Inflammatory macrophage (primary cell): ENCODE data around the gene S1PR4.
"Not testable (repeated sequence)": the region's sequence is repeated elsewhere in the genome, so short reads cannot be mapped to it uniquely, and the experiment has no call there.

Experiments used
- DNase-seq, 2 donors: peaks; one replicate each; pipeline ENCODE4 v3.0.0-alpha.2; 2020 to 2022

S1PR4 gene

DNA sequence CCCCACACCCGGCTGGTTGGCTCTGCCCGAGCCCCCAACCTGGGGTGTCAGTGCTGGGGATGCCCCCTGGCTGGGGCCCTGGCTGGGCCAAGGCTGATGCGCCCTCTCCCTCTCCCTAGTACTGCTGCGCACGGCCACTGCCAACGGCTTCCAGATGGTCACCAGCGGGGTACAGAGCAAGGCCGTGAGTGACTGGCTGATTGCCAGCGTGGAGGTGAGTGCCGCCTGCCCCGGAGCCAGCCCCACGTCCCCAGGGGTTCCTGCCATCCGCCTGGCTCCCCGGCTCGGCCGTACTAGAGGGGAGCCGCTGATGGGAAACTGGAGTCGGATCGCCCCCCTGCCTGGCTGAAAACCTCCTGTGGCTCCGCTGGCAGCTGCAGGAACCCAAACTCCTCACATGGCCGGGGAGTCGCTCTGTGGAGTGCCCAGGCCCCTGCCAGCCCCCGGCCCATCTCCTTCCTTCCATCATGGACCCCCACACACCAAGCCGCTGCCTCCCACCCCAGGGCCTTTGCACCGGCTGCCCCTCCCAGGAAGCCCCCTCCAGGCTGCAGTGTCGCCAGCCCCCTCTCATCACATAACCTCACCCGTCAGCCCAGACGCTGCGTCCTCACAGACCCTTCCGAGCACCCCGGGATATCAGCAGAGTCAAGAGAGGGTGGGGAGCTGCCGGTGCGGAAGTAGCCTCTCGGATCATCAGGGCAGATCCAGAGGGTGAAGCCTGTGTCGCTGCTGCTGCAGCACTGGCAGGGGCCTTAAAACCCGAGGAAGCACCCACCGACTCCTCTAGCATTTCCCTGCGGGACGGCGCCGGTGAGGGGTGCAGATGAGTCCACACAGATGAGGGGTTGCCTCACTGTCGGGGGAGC lies 17.7 kb downstream of the S1PR4 start:
- DNase-seq: no peak

DNA sequence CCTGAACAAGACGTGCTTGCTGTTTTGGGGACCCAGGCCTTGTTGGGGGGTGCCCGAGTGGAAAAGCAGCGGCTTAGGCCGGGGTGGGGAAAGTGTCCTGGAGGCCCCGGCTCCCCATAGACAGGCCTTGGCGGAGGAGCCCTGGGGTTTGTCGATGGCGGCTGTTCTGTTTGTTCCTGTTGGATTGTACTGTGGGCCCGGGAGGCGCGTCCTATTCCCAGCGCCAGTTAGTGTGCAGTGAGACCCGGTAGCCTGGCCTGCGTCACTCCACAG lies 18.3 kb downstream of the S1PR4 start:
- DNase-seq: no peak

DNA sequence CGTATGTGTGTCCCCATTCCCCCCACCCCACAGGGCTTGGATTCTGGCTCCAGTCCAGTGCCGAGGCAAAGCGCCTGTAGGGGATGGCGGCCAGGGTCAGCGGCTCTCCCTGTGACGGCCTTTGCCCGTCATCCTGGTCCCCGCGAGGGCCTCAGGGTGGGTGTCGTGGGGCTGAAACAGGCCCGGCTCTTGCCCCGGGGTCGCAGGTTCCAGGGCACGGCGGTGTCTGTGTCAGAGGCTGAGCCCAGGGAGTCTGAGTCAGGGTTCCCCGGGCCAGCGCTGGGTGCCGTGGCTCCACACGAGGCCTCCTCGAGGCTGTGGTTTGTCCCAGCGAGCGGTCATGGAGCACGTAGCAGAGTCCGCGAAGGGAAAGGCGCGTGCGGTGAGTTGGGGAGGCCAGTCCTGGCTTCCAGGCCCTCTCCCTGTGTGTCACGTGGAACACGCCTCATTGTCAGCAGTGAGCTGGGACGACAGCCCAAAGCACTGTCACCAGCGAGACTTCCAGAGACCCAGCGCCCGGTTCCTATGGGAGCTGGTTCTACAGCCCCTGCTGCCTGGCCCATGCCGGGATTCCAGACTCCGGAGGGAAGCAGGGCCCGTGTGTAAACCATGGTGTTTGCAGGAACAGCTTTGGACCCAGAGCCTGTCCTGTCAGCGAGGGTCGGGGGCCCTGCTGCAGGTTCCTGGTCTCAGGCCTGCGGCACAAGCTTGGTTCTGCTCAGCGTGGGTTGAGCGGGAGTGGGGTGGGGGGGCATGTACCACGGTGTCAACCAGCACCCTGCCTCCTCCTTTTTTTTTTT lies 20.5 kb downstream of the S1PR4 start:
- DNase-seq: no peak

DNA sequence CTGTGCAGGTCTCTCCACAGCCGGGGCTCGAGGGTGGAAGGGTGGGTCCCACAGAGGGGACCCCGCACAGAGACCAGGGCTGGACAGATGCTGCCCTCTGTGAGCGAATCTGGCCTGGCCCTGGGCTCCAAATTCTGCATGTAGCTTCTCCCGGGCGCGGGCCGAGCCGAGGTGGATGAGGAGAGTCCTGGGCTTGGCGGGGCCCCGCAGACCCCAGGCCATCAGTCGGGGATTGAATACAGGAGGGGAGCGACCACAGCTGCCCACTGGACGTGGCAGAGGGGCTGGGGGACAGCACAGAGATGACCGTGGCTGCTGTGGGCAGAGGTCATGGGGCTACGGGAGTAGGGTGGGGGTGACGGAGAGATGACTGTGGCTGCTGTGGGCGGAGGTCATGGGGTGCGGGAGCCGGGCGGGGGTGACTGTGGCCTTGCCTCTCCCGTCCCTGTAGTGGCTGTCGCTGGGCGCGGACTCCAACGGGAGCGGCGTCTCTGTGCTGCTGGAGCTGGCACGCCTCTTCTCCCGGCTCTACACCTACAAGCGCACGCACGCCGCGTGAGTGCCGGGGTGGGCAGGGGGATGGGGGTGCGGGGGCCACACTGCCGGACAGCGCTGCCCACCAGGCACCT lies 22.6 kb downstream of the S1PR4 start:
- peak in 1 of 2 donors; percentile 63 for DNase-seq

DNA sequence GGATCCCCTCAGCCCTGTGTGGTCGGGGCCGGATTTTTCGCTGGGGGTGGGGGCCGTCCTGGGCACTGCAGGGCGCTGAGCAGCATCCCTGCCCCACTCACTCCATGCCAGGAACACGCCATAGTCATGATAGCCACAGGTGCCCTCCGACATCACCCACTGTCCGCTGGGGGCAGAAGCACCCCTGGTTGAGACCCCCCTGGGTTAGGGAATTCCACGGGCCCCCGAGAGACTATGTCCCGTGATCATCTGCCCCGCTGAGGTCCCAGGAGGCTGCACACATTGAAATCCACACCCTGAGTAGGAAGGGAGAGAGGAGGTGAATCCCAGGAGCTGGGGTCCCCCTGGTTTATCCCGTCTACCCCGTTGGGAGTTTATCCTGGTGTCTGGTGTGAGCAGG lies 23.3 kb downstream of the S1PR4 start:
- no peak for DNase-seq

DNA sequence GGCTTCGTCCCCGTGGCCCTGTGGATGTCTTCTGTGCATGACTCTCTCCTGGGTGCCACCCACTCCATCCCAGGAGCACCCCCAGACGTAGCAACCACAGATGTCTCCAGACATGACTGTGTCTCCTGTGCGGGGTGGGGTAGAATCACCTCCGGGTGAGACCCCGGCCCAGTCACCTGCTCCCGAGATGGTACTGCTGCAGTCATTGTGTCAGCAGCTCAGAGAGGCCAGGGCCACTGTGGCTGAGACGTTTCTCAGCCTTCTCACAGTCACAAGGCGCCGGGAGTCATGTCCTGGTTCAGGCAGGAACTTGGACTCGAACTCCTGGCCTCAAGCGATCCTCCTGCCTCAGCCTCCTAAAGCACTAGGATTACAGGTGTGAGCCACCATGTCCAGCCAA lies 23.8 kb downstream of the S1PR4 start:
- DNase-seq: no peak

DNA sequence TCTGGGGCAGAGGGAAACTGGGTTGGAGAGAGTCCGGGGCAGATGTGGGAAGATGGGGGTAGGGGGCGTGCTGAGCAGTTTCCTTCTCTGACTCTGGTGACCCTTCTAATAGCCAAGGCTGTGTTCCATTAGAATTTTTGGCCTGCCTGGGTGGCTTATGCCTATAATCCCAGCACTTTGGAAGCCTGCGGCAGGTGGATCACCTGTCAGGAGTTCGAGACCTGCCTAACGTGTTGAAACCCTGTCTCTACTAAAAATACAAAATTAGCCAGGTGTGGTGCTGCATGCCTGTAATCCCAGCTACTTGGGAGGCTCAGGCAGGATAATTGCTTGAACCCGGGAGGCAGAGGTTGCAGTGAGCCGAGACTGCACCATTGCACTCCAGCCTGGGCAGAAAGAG lies 24.3 kb downstream of the S1PR4 start:
- not testable (repeated sequence) for DNase-seq

DNA sequence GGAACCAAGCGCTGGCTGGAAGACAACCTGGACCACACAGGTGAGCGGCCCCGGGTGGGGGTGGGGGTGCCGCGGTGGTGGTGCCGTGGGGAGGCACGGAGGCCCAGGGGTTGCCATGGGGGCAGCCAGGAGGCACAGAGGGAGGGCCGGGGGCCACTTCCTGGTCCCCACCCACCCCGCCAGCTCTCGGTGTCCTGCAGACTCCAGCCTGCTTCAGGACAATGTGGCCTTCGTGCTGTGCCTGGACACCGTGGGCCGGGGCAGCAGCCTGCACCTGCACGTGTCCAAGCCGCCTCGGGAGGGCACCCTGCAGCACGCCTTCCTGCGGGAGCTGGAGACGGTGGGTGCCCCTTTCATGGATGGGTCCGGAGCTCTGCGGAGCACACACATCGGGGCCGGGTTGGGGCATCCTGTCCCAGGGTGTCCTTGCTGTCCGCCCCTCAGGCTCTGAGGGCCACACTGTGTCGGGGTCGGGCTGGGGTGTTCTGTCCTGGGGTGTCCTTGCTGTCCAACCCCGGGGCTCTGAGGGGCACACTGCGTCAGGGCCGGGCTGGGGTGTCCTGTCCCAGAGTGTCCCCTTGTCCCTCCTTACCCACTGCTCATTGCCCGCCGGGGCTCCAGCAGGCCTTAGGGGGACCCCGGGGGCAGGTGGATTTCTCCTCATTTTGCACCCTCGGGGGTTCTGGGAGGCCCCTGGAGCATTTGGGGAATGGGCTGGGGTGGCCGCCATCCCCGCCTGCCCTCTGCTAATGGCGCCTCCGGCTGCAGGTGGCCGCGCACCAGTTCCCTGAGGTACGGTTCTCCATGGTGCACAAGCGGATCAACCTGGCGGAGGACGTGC lies 25.5 kb downstream of the S1PR4 start:
- no peak for DNase-seq

DNA sequence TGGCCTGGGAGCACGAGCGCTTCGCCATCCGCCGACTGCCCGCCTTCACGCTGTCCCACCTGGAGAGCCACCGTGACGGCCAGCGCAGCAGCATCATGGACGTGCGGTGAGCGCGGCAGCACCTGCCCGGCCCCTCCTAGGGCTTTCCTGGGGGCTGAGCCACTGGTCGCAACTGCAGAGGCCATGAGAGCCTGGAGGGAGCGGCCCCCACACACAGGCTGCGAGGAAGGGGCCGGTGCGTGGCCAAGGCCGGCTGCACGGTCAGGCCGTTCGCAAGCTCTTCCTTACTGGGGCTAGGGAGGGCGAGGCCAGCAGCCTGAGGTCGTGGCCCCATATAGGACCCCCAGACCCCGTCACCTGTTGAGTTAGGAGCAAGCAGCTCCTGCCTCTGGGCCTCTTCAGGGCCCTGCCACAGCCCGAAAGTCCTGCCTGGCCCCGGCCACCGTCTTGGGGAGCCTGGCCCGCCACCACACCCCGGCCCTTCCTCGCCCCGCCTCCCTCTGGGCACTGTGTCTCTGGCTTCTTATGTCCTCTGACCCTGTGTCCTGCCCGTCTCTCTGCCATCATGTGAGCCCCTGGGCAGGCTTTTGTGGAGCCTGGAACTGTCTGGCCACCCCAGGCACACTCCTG lies 26.2 kb downstream of the S1PR4 start:
- DNase-seq: no peak

DNA sequence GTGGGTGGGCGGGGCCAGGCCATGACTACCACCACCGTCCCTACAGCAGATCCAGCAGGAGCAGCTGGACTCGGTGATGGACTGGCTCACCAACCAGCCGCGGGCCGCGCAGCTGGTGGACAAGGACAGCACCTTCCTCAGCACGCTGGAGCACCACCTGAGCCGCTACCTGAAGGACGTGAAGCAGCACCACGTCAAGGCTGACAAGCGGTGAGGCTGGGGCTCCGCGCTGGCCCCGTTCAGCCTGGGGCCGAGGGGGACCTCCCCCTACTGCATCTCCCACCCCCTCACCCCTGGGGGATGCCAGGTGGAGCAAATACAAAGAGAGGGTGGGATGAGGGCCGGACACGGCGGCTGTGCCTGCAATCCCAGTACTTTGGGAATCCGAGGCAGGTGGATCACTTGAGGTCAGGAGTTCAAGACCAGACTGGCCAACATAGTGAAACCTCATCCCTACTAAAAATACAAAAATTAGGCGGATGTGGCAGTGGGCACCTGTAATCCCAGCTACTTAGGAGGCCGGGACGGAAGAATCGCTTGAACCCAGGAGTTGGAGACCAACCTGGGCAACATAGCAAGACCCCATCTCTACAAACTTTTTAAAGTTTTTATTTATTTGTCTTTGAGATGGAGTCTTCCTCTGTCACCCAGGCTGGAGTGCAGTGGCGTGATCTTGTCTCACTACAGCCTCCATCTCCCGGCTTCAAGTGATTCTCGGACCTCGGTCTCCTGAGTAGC lies 27.8 kb downstream of the S1PR4 start:
- DNase-seq: no peak

DNA sequence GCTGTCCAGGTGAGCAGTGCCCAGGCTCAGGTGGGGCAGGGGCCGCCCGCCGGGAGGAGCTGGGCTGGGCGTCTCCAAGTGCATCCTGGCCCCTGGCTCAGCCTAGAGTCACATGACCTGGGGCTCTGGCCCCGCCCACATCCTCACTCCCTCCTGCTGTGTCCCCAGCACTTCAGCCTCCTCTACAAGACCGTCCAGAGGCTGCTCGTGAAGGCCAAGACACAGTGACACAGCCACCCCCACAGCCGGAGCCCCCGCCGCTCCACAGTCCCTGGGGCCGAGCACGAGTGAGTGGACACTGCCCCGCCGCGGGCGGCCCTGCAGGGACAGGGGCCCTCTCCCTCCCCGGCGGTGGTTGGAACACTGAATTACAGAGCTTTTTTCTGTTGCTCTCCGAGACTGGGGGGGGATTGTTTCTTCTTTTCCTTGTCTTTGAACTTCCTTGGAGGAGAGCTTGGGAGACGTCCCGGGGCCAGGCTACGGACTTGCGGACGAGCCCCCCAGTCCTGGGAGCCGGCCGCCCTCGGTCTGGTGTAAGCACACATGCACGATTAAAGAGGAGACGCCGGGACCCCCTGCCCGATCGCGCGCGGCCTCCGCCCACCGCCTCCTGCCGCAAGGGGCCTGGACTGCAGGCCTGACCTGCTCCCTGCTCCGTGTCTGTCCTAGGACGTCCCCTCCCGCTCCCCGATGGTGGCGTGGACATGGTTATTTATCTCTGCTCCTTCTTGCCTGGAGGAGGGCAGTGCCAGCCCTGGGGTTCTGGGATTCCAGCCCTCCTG lies 29.1 kb downstream of the S1PR4 start:
- DNase-seq: no peak

DNA sequence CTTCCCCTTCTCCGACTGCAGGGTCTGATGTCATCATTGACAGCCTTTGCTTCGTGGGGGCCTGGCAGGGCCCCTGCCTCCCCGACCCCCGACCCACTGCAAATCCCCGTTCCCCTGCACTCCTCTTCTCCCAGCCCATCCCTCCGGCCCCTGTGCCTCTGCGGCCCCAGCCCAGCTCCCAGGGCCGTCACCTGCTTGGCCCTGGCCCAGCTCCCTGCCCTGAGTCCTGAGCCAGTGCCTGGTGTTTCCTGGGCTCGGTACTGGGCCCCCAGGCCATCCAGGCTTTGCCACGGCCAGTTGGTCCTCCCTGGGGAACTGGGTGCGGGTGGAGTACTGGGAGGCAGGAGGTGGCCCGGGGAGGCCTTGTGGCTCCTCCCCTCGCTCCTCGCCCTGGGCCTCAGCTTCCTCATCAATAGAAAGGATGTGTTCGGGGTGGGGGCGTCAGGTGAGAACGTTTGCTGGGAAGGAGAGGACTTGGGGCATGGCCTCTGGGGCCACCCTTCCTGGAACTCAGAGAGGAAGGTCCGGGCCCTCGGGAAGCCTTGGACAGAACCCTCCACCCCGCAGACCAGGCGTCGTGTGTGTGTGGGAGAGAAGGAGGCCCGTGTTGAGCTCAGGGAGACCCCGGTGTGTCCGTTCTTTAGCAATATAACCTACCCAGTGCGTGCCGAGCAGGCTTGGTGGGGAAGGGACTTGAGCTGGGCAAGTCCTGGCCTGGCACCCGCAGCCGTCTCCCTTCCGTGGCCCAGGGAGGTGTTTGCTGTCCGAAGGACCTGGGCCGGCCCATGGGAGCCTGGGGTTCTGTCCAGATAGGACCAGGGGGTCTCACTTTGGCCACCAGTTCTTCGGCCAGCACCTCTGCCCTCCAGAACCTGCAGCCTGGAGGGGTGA lies 30.0 kb downstream of the S1PR4 start:
- no peak for DNase-seq

DNA sequence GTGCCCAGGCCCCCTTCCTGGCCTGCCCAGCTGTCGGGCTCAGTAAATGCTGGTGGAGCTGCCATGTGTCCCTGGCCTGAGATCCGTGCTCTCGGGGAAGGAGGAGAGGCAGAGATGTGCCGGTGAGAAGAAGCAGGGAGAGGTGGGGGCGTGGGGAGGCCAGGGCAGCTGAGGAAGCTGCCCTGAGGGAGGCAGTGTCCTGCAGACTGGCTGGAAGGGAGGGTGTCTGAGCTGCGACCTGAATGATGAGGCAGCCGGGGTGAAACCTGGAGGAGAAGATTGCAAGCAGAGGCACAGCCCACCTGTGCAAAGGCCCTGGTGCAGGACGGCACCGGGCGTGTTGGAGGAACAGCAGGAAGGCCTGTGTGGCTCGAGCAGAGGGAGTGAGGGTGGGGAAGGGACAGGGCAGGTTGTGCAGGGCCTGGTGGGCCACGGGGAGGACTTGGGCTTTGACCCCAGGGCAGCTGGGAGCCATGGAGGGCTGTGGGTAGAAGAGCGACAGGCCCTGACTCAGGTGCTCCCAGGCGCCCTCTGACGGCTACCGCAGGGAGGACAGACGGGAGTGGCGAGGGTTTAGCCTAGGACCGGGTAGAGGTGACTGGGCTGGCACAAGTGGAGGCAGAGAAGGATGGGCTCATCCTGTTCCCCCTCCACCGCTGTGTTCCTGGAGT lies 31.9 kb downstream of the S1PR4 start:
- peak; percentile 56 to 60 for DNase-seq

DNA sequence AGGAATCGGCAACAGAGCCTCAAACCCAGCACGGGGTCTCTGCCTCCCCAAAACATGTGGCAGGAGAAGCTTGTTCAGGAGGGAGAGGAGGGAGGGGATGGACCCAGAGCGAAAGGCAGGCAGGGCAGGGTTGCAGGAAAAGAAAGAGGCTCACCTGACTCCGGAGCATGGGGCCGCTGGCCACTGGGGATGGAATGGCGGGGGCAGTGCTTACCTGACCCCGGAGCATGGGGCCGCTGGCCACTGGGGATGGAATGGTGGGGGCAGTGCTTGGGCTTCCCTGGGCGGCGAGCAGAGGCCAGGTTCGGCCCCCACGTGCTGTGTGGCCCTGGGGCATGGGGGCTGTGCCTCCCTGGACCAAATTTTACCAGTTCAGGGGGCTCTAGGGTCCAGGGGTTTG lies 32.6 kb downstream of the S1PR4 start:
- no peak for DNase-seq

DNA sequence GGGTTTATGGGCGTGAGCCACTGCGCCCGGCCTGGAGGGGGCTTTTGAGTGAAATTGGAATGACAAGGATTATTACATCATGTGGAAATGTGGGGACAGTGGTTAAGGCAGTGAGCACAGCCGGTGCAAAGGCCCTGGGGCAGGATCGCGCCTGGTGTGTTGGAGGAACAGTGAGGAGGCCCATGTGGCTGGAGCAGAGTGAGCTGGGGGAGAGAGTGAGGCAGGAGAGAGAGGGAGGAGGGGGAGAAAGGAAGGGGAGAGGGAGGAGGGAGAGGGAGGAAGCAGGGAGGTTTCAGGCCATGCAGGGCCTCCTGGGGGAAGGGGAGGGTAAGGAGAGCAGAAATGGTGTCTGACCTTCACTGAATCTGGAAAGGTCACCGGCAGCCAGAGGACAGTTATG lies 34.6 kb downstream of the S1PR4 start:
- DNase-seq: no peak

DNA sequence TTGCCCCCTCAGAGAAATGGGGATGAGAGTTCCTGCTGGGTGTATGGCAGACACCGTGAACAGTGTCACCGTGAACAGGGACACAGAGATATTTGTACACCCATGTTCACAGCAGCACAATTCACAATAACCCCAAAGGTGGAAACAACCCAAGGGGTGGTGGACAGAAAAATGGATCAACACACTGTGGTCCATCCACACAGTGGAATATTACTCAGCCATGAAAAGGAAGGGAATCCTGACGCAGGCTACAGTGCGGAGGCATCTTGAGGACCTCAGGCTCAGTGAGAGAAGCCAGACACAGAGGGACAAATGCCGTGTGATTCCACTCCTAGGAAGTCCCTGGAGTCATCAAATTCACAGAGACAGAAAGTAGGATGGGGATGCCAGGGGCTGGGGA lies 38.3 kb downstream of the S1PR4 start:
- no peak for DNase-seq

DNA sequence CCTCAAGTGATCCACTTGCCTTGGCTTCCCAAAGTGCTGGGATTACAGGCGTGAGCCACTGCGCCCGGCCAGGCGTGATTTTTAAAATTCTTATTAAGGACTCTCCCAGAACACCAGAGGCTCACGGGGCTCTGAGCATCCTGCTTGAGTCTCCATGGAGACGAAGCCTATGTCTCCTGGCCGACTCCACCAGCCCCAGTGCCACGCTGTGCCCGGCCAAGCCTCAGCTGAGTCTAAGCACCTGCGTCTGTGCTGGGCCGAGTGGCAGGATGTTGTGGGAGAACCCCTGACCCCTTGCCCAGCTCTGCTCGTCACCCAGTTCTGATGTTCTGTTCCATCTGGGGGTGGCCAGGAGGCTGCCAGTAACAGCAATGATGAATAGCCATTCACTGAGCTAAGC lies 42.0 kb downstream of the S1PR4 start:
- no peak for DNase-seq

DNA sequence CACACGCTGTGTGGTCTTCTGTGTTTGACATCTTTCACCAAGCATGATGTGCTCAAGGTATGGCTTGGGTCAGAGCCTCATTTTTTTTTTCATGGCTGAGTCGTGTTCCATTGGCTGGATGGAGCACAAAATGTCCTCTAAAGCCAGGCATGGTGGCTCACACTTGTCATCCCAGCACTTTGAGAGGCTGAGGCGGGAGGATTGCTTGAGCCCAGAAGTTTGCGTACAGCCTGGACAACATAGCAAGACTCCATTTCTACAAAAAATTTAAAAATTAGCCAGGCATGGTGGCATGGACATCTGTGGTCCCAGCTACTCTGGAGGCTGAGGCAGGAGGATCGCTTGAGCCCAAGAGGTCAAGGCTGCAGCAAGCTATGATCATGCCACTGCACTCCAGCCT lies 43.0 kb downstream of the S1PR4 start:
- DNase-seq: not testable (repeated sequence)

DNA sequence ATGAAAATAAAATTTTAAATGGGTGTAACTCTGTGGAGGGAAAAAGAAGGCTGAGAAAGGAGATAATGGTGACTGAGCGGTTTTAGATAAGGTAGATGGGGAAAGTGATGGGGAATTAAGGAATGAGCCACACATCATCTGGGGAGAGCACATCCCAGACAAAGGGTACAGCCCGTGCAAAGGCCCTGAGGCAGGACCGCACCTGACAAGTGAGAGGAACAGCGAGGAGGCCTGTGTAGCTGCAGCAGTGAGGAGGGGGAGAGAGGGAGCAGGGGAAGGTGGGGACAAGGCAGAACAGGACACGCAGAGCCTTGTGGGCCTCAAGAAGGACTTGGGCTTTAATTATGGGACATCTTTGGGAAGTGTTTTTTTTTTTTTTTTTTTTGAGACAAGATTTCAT lies 44.1 kb downstream of the S1PR4 start:
- DNase-seq: no peak
